GM18951 (cell line): ENCODE measurements around the gene ADCYAP1R1.

Experiments used
- POLR2A ChIP-seq: IDR thresholded peaks from 4 replicates; pipeline ENCODE4 v1.6.1; 2011; ENCODE audit warnings: mild to moderate bottlenecking; ENCODE audit not compliant: insufficient read length, insufficient read depth; ENCODE audit errors: extremely low read depth
- in situ Hi-C: fragments of 300-500 bp; cut with MboI; formaldehyde crosslinking; loops from one replicate; pipeline ENCODE4 v1.12.0; 2022; ENCODE audit warnings: low sequenced_read_pairs, mixed read lengths, inconsistent platforms; ENCODE audit not compliant: unreplicated experiment

ADCYAP1R1 gene

DNA sequence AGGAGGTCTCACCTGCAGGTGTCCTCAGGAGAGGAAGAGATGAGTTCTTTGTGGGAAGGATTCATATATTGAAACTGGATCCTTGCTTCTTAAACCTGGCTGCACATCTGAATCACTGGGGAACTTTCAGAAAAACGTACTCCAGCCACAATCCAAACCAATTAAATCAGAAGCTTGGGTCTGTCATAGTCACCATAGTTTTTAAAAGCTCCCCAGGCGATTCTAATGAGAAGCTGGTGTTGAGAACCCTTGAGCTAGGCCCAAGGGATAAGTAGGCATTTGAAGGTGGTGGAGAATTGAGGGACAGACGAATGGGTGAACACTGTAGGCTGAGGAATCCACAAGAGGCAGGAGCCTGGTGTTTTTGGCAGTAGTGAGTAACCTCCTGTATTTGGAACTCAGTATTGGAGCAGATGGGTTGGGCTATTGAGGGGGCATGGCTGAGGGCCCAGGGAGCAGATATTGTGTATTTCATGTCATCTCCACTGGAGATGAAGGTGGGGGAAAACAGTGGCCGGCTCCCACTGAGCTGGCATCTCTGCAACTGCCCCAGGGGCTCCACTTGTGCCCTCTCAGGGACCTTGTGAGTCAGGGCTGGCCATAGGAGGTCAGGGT, 14.5 kb downstream of the ADCYAP1R1 start:
- no peak for TF ChIP-seq POLR2A
- in situ Hi-C loops: no loop called here

DNA sequence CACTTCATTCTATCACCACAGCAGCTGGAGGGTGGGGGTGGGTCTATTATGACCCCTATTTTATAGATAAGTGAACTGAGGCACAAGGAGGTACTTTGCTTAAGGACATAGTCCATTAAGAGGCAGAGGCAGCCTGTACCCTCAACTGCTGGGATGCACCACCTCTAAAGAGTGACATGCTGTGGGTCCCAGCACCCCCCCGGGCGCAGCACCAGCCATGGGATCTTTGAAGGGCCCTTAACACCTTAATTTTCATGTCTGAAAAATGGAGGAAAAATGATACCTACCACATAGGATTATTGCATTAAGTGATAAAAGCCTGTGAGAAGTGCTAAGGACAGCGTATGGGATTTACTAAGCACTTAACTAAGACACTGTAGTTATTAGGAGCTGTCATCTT, 15.4 kb downstream of the ADCYAP1R1 start:
- in situ Hi-C loops: no loop called here
- no peak for TF ChIP-seq POLR2A

DNA sequence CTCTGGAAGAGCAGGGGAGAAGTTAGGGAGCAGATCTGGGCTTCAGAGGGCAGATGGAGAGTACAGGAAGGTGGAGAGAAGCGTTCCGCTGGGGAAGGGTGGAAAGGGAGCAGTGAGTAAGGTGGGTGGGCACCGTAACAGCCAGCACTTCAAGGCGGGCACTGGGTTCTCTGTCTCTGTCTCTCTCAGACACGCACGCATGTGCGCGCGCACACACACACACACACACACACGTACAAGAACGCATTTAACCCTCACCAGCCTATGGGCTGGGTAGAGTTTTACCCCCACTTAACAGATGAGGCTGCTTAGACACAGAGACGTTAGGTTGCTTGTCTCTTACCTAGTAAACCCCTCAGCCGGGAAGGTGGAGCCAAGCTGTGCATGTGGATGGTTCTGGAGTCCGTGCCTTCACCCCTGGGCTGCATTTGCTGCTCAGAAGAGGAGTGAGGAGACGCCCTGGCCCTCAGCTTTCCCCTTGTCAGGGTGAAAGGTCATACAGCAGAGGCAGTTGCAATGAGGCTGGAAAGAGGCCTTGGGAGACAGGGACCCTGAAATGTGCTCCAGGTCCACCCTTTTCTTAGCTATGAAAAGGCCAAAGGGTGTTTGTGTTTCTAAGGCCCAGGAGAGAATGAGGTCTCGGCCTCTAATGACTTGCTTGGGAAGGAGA, 16.0 kb downstream of the ADCYAP1R1 start:
- in situ Hi-C loops: no loop called here
- TF ChIP-seq POLR2A: no peak

DNA sequence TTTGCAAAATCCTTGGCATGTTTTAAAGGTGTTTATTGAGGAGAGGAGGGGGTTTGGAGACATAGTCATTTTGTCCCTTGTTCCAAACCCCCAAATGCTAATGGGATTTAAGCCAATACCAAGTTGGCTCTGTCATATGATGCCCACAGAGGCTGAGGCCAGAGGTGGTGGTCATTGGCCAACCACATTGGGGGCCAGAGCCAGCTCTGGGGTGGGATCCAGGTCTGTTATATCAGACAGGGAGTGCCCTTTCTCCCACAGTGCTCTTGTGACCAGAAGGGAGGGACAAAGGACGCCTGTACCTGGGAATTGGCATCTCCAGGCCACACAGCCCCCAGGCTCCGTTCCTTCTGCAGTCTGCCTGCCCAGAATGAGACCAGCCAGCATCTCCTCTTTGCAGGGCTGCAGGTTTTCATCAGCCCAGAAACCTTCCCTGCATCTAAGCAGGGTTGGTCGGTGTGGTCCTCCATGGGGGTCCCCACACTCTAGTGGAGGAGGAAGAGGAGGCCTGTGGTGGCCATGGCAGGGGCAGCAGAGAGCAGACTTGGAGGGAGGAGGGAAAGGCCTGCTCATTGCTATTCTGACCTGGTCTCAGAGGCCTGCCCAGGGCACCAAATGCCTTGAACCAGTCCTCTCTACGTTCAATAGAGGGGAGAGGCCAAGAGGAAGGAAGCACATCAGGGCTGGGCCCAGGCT, 17.9 kb downstream of the ADCYAP1R1 start:
- no peak for TF ChIP-seq POLR2A
- in situ Hi-C loops: no loop called here

DNA sequence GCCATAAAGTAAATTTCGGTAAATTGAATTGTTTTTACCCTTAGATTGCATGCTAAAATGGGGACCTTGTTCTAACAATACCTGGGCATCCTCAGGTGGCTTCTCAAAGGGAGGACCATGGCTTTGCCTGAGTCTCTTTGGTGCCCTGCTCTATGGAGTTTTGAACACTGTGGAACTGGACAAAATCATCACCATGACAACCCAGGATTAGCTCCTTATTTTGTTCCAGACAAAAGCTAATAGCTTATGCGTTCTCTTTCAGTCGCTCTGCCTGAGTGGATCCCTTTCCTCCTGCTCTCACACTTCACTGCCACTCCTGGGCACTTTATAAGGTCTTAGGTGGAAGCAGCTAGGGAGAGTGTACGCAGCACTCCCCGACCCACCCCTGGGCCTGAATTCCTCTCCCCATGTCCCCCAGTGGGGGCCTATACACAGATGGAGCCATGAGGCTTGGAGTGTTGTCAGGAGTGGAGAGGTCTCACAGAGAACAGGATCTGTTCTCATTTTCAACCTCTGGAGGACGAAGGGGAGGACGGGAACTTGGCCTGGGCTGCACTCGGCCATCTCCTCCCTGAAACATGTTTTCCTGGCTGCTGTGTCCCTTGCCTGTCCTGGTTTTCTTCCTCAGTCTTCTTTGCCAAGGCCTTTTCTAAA, 19.0 kb downstream of the ADCYAP1R1 start:
- in situ Hi-C loops: no loop called here
- TF ChIP-seq POLR2A: no peak

DNA sequence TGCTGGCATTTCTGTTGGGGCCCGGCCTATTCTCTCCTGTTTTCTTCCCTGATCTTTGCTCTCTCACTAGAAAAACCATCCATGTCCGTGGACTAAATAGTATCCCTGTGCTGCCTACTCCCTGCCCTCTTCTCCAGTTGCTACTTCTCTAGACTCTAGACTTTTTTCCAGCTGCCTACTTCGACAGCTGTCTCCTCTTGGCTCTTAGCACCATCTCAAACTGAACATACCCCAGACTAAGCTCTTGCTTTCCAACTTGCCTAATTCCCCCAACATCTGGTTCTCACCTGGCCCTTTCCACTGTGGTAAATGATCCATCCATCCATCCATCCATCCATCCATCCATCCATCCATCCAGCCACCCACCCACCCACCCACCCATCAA, 19.5 kb downstream of the ADCYAP1R1 start:
- in situ Hi-C loops: no loop called here
- TF ChIP-seq POLR2A: no peak

DNA sequence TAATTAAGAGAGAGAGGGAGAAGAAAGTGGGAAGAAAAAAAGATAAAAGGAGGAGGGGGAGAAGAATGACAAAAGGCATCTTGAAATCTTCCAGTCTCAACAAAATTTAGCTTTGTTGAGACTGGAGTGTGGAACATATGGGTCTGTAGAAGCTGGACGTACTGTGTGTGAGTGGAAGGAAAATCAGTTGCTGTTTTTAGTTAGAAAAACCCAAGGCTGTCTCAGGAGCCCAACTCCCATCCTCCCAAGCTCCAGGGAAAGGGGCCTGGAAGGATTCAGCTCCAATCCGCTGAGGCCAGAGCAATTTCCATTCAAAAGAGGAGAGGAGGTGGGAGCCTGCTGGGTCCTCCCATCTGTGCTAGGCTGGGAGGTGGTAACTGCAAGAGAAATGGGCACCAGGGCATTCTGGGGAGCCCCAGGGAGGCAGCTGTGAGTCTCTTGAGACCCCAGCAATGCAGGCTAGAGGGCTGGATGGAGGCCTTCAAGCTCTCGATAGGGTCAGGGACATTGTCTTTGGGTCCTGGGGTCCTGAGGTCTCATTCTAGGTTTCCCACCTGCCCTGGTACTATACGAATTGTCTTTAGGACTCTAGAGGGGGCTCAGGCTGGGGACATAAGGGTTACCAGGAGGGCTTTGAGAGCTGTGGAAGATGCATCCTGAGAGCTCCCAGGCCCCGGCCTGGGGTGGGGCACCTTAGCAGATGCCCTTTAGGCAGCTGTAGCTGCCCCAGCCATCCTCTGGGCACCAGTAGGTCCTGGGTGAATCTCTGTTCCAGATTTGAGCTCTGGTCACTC, 21.4 kb downstream of the ADCYAP1R1 start:
- no peak for TF ChIP-seq POLR2A
- in situ Hi-C loops: no loop called here

DNA sequence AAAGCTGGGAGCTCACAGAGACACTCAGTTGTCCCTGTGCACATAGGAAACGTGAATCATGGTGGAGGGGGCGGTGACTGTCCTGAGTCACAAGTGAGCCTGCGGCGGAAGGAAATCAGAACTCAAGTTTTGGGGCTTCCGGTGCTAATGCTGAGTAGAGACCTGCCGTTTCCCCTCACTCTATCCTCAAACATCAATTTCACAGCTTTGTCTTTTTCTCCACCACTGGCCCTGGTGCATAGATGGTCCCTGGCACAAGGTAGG, 21.9 kb downstream of the ADCYAP1R1 start:
- in situ Hi-C loops: no loop called here
- no peak for TF ChIP-seq POLR2A

DNA sequence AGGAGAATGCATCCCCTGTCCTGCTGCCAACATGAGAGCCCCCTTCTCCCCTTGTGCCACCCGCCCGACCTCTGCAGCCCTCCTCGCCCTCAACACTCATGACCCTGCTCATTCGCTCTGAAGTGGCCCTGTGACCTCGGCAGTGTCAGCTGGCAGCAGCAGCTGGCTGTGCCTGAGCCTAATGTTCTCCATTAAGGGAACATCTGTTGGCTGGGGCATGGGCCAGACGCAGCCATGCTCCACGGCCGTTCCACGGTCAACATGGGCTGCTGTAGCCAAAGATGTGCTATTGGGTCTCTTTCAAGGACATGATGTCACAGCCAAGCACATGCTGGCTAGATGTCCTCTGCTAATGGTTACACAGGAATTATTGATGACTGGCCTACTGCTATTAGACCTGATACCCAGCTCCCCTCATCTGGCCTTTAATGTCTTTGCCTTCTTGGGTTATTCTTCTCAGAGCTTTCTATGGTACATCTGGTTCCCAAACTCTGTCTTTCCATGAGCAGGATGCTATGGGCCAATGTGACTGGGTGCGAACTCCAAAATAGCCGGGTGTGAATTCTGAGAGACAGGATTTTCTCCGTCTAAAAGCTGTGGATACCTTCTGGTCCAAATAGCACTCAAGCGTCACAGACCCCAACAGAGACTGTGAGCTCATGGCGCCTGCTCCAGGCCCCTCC, 22.4 kb downstream of the ADCYAP1R1 start:
- in situ Hi-C loops: no loop called here
- TF ChIP-seq POLR2A: no peak

DNA sequence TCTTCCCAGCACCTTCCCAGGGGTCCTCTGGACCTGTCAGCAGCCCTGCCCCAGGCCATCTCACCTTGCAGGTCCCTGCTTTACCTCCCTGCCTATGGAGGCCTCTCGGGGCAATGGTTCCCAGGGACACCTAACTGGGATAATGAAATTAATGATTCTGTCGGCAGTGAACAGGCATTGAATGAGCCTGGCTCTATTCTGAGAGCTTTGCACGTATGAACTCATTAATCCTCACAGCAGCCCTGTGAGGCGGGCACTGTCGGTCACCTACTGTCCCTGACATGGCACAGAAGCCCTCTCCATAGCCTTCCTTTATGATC, 22.9 kb downstream of the ADCYAP1R1 start:
- no peak for TF ChIP-seq POLR2A
- in situ Hi-C loops: no loop called here

DNA sequence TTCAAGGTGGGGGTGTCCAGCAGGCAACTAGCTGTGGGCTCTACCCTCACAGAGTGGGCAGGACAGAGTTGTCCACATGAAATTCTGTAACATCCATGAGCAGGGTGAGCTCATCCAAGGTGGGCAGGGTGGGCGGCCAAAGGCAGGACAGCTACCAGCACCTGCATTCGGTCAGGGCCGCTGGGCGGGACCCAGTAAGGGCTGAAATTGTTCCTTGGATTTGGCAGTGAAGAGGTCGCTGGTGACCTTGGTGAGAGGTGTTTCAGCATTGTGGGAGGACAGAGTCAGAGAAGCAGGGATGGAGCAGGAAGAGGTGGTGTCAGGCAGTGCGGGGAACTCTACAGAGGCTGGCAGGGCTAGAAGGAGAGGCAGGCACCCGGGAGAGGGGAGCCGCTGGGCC, 23.9 kb downstream of the ADCYAP1R1 start:
- TF ChIP-seq POLR2A: no peak
- in situ Hi-C loops: no loop called here

DNA sequence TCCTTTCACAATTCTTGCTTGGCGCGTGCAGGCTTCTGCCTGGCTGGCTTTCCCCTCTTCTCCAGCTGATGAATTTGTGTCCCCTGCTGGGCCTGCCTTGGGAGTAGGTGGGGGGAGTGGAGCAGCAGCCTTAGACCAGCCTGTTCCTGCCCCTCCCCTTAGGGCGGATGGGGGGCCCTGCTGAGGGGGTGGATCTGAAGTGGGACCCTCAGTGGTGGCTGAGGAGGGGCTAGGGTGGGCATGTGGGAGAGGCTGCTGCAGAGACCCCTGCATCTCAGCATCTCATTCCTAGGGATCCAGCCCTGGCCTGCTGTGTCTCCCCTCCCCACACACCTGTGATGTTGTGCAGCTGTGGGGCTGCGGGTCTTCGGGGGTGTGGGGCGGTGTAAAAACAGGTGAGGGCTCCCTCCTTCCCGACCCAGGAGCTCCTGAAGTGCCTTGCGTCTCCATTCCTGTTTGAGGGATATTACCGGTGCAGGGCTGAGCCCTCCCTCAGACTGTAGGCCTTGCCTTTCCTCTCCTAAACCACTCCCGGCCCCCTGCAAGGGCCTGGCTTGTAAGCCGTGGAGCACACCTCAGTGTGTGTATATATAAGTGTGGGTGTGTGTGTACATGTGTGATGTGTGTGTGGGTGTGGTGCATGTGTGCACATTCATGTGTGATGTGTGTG, 24.7 kb downstream of the ADCYAP1R1 start:
- in situ Hi-C loops: no loop called here
- no peak for TF ChIP-seq POLR2A
